SK-N-SH (cell line): Measurements from ENCODE around the gene PPP1R14B. TPM values are rescaled to one million over a fixed set of nuclear protein-coding genes. Genes with fewer than 3 reads are reported as not detected.

Experiments
- CTCF ChIA-PET: fragments of 300-600, 350-600 bp; formaldehyde crosslinking; extraction: SDS; loops from one replicate; lab custom pipeline; 2021; lab: Yijun Ruan, JAX
- POLR2A ChIA-PET: fragments of 350-600 bp; sonication (Branson Sonifier 250); formaldehyde crosslinking; extraction: SDS; loops from one replicate; lab custom pipeline; 2020; ENCODE audit warnings: antibody characterized with exemption, inconsistent platforms; lab: Yijun Ruan, JAX
- DNase-seq: peaks from one replicate; pipeline ENCODE4 v3.0.0; 2012
- H2AFZ ChIP-seq: fragments of 200-600 bp; sonication (generic); 2 replicates; pipeline ENCODE4 v1.8.1; 2016; ENCODE audit warnings: antibody characterized with exemption, mild to moderate bottlenecking, low read depth
- H3F3A ChIP-seq: fragments of 200-600 bp; sonication (generic); replicated peaks from 2 replicates; pipeline ENCODE3; 2016; ENCODE audit warnings: antibody characterized with exemption, mild to moderate bottlenecking; ENCODE audit not compliant: insufficient read depth
- H3K27ac ChIP-seq, 2 experiments: fragments of 200-500 bp in 1 of 2; fragments of 200-600 bp in 1 of 2; sonication (Bioruptor generic) in 1 of 2; sonication (generic), shearing (Covaris generic) in 1 of 2; 2 replicates each; pipeline versions ENCODE4 v1.5.1 to v1.6.1; 2014 to 2016; ENCODE audit warnings: low read depth in 2 of 2, inconsistent platforms in 1 of 2, low read length in 1 of 2, mild to moderate bottlenecking in 1 of 2, mixed read lengths in 1 of 2
- H3K27me3 ChIP-seq: fragments of 200-600 bp; sonication (generic), shearing (Covaris generic); 2 replicates; pipeline ENCODE4 v1.6.1; 2016; ENCODE audit warnings: mixed run types; ENCODE audit not compliant: insufficient read depth
- H3K36me3 ChIP-seq, 2 experiments: fragments of 200-500 bp in 1 of 2; fragments of 200-600 bp in 1 of 2; sonication (Bioruptor generic) in 1 of 2; sonication (generic) in 1 of 2; replicated peaks in 1 of 2; 2 replicates each; pipeline versions ENCODE3 to v1.5.1; 2014 to 2016; ENCODE audit warnings: low read length in 1 of 2, mild to moderate bottlenecking in 1 of 2; ENCODE audit not compliant: insufficient read depth in 2 of 2, control insufficient read depth in 1 of 2
- H3K4me1 ChIP-seq, 2 experiments: fragments of 200-500 bp in 1 of 2; fragments of 200-600 bp in 1 of 2; sonication (Bioruptor generic) in 1 of 2; sonication (generic), shearing (Covaris generic) in 1 of 2; 2 replicates each; pipeline versions ENCODE4 v1.5.1 to v1.6.1; 2014 to 2016; ENCODE audit warnings: low read depth in 1 of 2, low read length in 1 of 2, mixed run types in 1 of 2; ENCODE audit not compliant: insufficient read depth in 2 of 2, control insufficient read depth in 1 of 2
- H3K4me2 ChIP-seq: fragments of 200-600 bp; sonication (generic), shearing (Covaris generic); 2 replicates; pipeline ENCODE4 v1.6.1; 2017; ENCODE audit warnings: mixed run types
- H3K4me3 ChIP-seq, 2 experiments: fragments of 200-500 bp in 1 of 2; fragments of 200-600 bp in 1 of 2; sonication (Bioruptor generic) in 1 of 2; sonication (generic), shearing (Covaris generic) in 1 of 2; 2 replicates each; pipeline versions ENCODE4 v1.5.1 to v1.8.1; 2014 to 2016; ENCODE audit warnings: low read depth in 2 of 2, inconsistent platforms in 1 of 2, low read length in 1 of 2, mild to moderate bottlenecking in 1 of 2, mixed read lengths in 1 of 2, moderate library complexity in 1 of 2
- H3K79me2 ChIP-seq: fragments of 200-600 bp; sonication (generic); 2 replicates; pipeline ENCODE4 v1.8.1; 2017; ENCODE audit warnings: mild to moderate bottlenecking; ENCODE audit not compliant: insufficient read depth
- H3K9ac ChIP-seq: fragments of 200-600 bp; sonication (generic); 2 replicates; pipeline ENCODE4 v1.6.1; 2017; ENCODE audit warnings: mixed run types
- H3K9me2 ChIP-seq: fragments of 200-600 bp; sonication (generic); 2 replicates; pipeline ENCODE4 v1.6.1; 2017; ENCODE audit warnings: mixed run types
- H3K9me3 ChIP-seq: fragments of 200-600 bp; sonication (generic); 2 replicates; pipeline ENCODE4 v1.6.1; 2017; ENCODE audit warnings: mixed run types, mild to moderate bottlenecking, moderate library complexity
- H4K20me1 ChIP-seq: fragments of 200-600 bp; sonication (generic); 2 replicates; pipeline ENCODE4 v1.6.1; 2017; ENCODE audit warnings: mild to moderate bottlenecking, mixed run types; ENCODE audit not compliant: insufficient read depth
- ELF1 ChIP-seq: IDR thresholded peaks from 2 replicates; pipeline ENCODE4 v1.4.0; 2012
- GABPA ChIP-seq: IDR thresholded peaks from 2 replicates; pipeline ENCODE4 v1.4.0; 2012; ENCODE audit warnings: low read depth, mild to moderate bottlenecking
- NRF1 ChIP-seq: IDR thresholded peaks from 2 replicates; pipeline ENCODE4 v1.6.1; 2012; ENCODE audit warnings: low read depth, mild to moderate bottlenecking, low read length
- POLR2AphosphoS5 ChIP-seq: IDR thresholded peaks from 2 replicates; pipeline ENCODE4 v1.6.1; 2012; ENCODE audit warnings: low read depth, low read length
- RFX5 ChIP-seq: IDR thresholded peaks from 2 replicates; pipeline ENCODE4 v1.6.1; 2012; ENCODE audit warnings: mild to moderate bottlenecking, improper control_type of control experiment, low read length
- SIN3A ChIP-seq: IDR thresholded peaks from 2 replicates; pipeline ENCODE4 v1.6.1; 2012; ENCODE audit warnings: low read depth, mild to moderate bottlenecking, low read length, moderate library complexity, borderline replicate concordance
- SMC3 ChIP-seq: IDR thresholded peaks from 2 replicates; pipeline ENCODE4 v1.6.1; 2012; ENCODE audit warnings: low read depth, low read length, improper control_type of control experiment
- TAF1 ChIP-seq: IDR thresholded peaks from 2 replicates; pipeline ENCODE4 v1.6.1; 2012; ENCODE audit warnings: low read depth, mild to moderate bottlenecking, low read length, moderate library complexity, borderline replicate concordance
- TCF12 ChIP-seq: IDR thresholded peaks from 2 replicates; pipeline ENCODE4 v1.4.0; 2012
- TEAD4 ChIP-seq: IDR thresholded peaks from 2 replicates; pipeline ENCODE4 v1.4.0; 2012; ENCODE audit warnings: mild to moderate bottlenecking, borderline replicate concordance; ENCODE audit not compliant: insufficient read depth
- USF1 ChIP-seq: IDR thresholded peaks from 2 replicates; pipeline ENCODE4 v1.4.0; 2012; ENCODE audit warnings: low read depth, borderline replicate concordance
- USF2 ChIP-seq: fragments of 150-350 bp; IDR thresholded peaks from 2 replicates; pipeline ENCODE4 v1.6.1; 2017; ENCODE audit warnings: antibody characterized with exemption, low read length, low read depth, borderline replicate concordance
- ZBTB33 ChIP-seq: IDR thresholded peaks from 2 replicates; pipeline ENCODE4 v1.4.0; 2012; ENCODE audit warnings: low read depth, borderline replicate concordance
- WGBS: methylation state at CpG from one replicate; pipeline ENCODE4 v1.1.6; 2017; ENCODE audit warnings: low lambda C conversion rate; 5-methylcytosine and 5-hydroxymethylcytosine counted together
- polyA plus RNA-seq, 3 experiments: library from polyadenylated mRNA; depleted of rRNA; stranded (reverse); fragments of >200 nt; gene quantifications; 2 replicates each; pipeline ENCODE4 v1.2.3, GENCODE V29; 2012

The PPP1R14B gene
- polyA plus RNA-seq, 1 of the 3 experiments (the other 2 are of a cell fraction): 523 TPM

GRCh38 chr11:64295760-64296159 lies 49.0 kb upstream of the PPP1R14B start:
- H3K27me3 ChIP-seq: peaks cover 18% of the 10 kb centered on the region
- no peak for DNase-seq
- no peak overlapping the region for H3K27ac ChIP-seq
- ChIA-PET CTCF (interaction anchor here (1.6 to 1.9 kb wide), 2 partner anchors 8 to 24 kb away, joined by 8 to 12 read pairs; no protein-coding TSS in a partner anchor), POLR2A (interaction anchor here (0.7 kb wide), 1 partner anchor 18 kb away, joined by 3 read pairs; no protein-coding TSS in a partner anchor)
- no peak overlapping the region for H3K4me2 ChIP-seq
- WGBS: 88% methylated on average over 3 of the region's 4 CpGs
- TF ChIP-seq TCF12 (no peak), RFX5 (no peak), SMC3 (no peak), POLR2AphosphoS5 (no peak), GABPA (no peak), USF1 (no peak), SIN3A (no peak), TEAD4 (no peak), USF2 (no peak), NRF1 (no peak), ELF1 (no peak)
- no peaks in the 10 kb centered on the region for H3K9me2 ChIP-seq
- no peaks in the 10 kb centered on the region for H4K20me1 ChIP-seq
- no peaks in the 10 kb centered on the region for H3K36me3 ChIP-seq
- H3F3A ChIP-seq: peaks cover under 1% of the 10 kb centered on the region
- H3K79me2 ChIP-seq: no peaks in the 10 kb centered on the region
- no peak overlapping the region for H3K4me3 ChIP-seq
- no peaks in the 10 kb centered on the region for H3K9me3 ChIP-seq
- peaks cover 0 to 9% of the 10 kb centered on the region in 2 experiments; a peak in 1 of 4 replicates for H3K4me1 ChIP-seq
- H3K9ac ChIP-seq: no peak overlapping the region
- no peak overlapping the region for H2AFZ ChIP-seq

GRCh38 chr11:64294774-64295173 lies 48.0 kb upstream of the PPP1R14B start:
- ChIA-PET CTCF (interaction anchor here (1.6 to 1.9 kb wide), 2 partner anchors 9 to 23 kb away, joined by 8 to 12 read pairs; no protein-coding TSS in a partner anchor), POLR2A (no interaction called here)

More at GRCh38 chr11:64294774-64295173, 48.0 kb upstream of the PPP1R14B start:
- H3F3A ChIP-seq: peaks cover 6% of the 10 kb centered on the region
- H3K36me3 ChIP-seq: no peaks in the 10 kb centered on the region
- H2AFZ ChIP-seq: no peak overlapping the region
- H3K9ac ChIP-seq: no peak overlapping the region
- peaks cover 0 to 10% of the 10 kb centered on the region in 2 experiments; a peak in 1 of 4 replicates for H3K4me1 ChIP-seq
- H3K27ac ChIP-seq: no peak overlapping the region
- WGBS: 56% methylated on average over 3 of the region's 3 CpGs
- TF ChIP-seq ELF1: no peak
- TF ChIP-seq ZBTB33: no peak
- TF ChIP-seq TCF12: no peak
- TF ChIP-seq TAF1: no peak
- no peak overlapping the region for H3K4me2 ChIP-seq
- DNase-seq: no peak
- H4K20me1 ChIP-seq: no peaks in the 10 kb centered on the region
- no peaks in the 10 kb centered on the region for H3K79me2 ChIP-seq
- H3K4me3 ChIP-seq: no peak overlapping the region
- H3K27me3 ChIP-seq: peaks cover 20% of the 10 kb centered on the region
- H3K9me2 ChIP-seq: no peaks in the 10 kb centered on the region
- H3K9me3 ChIP-seq: no peaks in the 10 kb centered on the region
